ENCODE results near the gene LRRC8A. TPM values are rescaled to one million over a fixed set of nuclear protein-coding genes. Genes with fewer than 3 reads are reported as not detected.

Gene LRRC8A
- total RNA-seq, 1 experiment from 2014 or later = 71.4 TPM

Other genes with a start within 250 kb of the LRRC8A start
- 239 and 244 TPM in 2 replicates for gene DYNC2I2, start 225.3 kb upstream of the LRRC8A start, total RNA-seq (2014; rRNA removed; shearing (Covaris generic))
- gene SET, start 192.9 kb upstream of the LRRC8A start, total RNA-seq (2014; rRNA removed; shearing (Covaris generic)) = 1,187 and 1,647 TPM in 2 replicates
- 16.6 and 18.1 TPM in 2 replicates for gene PKN3, start 179.6 kb upstream of the LRRC8A start, total RNA-seq (2014; rRNA removed; shearing (Covaris generic))
- 153 and 193 TPM in 2 replicates for gene ZDHHC12, start 158.0 kb upstream of the LRRC8A start, total RNA-seq (2014; rRNA removed; shearing (Covaris generic))
- gene ZER1, start 110.2 kb upstream of the LRRC8A start, total RNA-seq (2014; rRNA removed; shearing (Covaris generic)) = 14.8 and 29.1 TPM in 2 replicates
- gene TBC1D13, start 94.9 kb upstream of the LRRC8A start, total RNA-seq (2014; rRNA removed; shearing (Covaris generic)) = 41.9 and 43.6 TPM in 2 replicates
- 57.8 and 65.3 TPM in 2 replicates for gene ENDOG, start 63.6 kb upstream of the LRRC8A start, total RNA-seq (2014; rRNA removed; shearing (Covaris generic))
- 28.0 and 36.4 TPM in 2 replicates for gene SPOUT1, start 52.3 kb upstream of the LRRC8A start, total RNA-seq (2014; rRNA removed; shearing (Covaris generic))
- gene KYAT1, start 183 bp upstream of the LRRC8A start, total RNA-seq (2014; rRNA removed; shearing (Covaris generic)) = 15.5 and 19.5 TPM in 2 replicates
- not detected in 2 replicates for gene PHYHD1, start 38.8 kb downstream of the LRRC8A start, total RNA-seq (2014; rRNA removed; shearing (Covaris generic))
- gene DOLK, start 65.5 kb downstream of the LRRC8A start, total RNA-seq (2014; rRNA removed; shearing (Covaris generic)) = 56.7 and 57.4 TPM in 2 replicates
- gene NUP188, start 65.6 kb downstream of the LRRC8A start, total RNA-seq (2014; rRNA removed; shearing (Covaris generic)) = 57.4 and 76.4 TPM in 2 replicates
- gene SH3GLB2, start 146.2 kb downstream of the LRRC8A start, total RNA-seq (2014; rRNA removed; shearing (Covaris generic)) = 155 and 156 TPM in 2 replicates
- gene MIGA2, start 154.5 kb downstream of the LRRC8A start, total RNA-seq (2014; rRNA removed; shearing (Covaris generic)) = 28.6 and 33.0 TPM in 2 replicates
- 20.4 and 22.1 TPM in 2 replicates for gene DOLPP1, start 199.0 kb downstream of the LRRC8A start, total RNA-seq (2014; rRNA removed; shearing (Covaris generic))
- gene CRAT, start 228.7 kb downstream of the LRRC8A start, total RNA-seq (2014; rRNA removed; shearing (Covaris generic)) = 52.7 and 69.4 TPM in 2 replicates
- 150 and 174 TPM in 2 replicates for gene PTPA, start 229.3 kb downstream of the LRRC8A start, total RNA-seq (2014; rRNA removed; shearing (Covaris generic))